ENCODE measurements around the gene APOL5. TPM values are rescaled to one million over a fixed set of nuclear protein-coding genes. Genes with fewer than 3 reads are reported as not detected.

Gene APOL5
- total and polyA plus RNA-seq, 2 donors (not counting 1 experiment from before 2014, with no cell fraction given), result 0.06 TPM; not detected in 1

- H3K9ac ChIP-seq (ENCODE audit: insufficient read depth, low read length), result no peak overlapping the region
- H3K9me3 ChIP-seq (ENCODE audit: control insufficient read depth, insufficient read depth, low read depth, low read length), result no peaks in the 10 kb centered on the region
- no peaks in the 10 kb centered on the region for H3K27me3 ChIP-seq (ENCODE audit: control insufficient read depth, insufficient read depth, low read length)
- H3K27ac ChIP-seq (ENCODE audit: insufficient read depth, low read length), result no peak overlapping the region
- H3K4me3 ChIP-seq (replicated peaks in 1 of 4; ENCODE audit: control extremely low read depth in 1 of 4, insufficient read depth in 1 of 4, low read depth in 3 of 4, low read length in 4 of 4), result no peak overlapping the region
- no peak for TF ChIP-seq CTCF (conservative IDR thresholded peaks at IDR 0.05 in 1 of 2, IDR thresholded peaks at IDR 0.05 in 1 of 2; ENCODE audit: low read depth in 1 of 2, low read length in 2 of 2)
- TF ChIP-seq EZH2 (IDR thresholded peaks at IDR 0.05; ENCODE audit: low read length, missing control alignments), result no peak
- H4K20me1 ChIP-seq (ENCODE audit: control insufficient read depth, extremely low read depth, insufficient read depth, low read length), result no peaks in the 10 kb centered on the region
- H3K36me3 ChIP-seq (ENCODE audit: control insufficient read depth, insufficient read depth, low read length), result no peaks in the 10 kb centered on the region
- H3K4me1 ChIP-seq (ENCODE audit: control insufficient read depth, extremely low read depth, insufficient read depth, low read length), result peaks cover 8% of the 10 kb centered on the region
- DNase-seq (ENCODE audit: low read depth in 2 of 2), result no peak
- no peak overlapping the region for H2AFZ ChIP-seq (ENCODE audit: low read length)
- H3K4me2 ChIP-seq (ENCODE audit: extremely low read depth, insufficient read depth, low read length), result no peak overlapping the region
- no peaks in the 10 kb centered on the region for H3K79me2 ChIP-seq (ENCODE audit: control insufficient read depth, insufficient read depth, low read length)
Measured at GRCh38 chr22:35708917-35709316, 8.8 kb upstream of the APOL5 start.

GRCh38 chr22:35711336-35711735 lies 6.3 kb upstream of the APOL5 start:
- Histone ChIP-seq H3K27ac (ENCODE audit: insufficient read depth, low read length) (no peak overlapping the region), H3K4me1 (ENCODE audit: control insufficient read depth, extremely low read depth, insufficient read depth, low read length) (peaks cover 2% of the 10 kb centered on the region), H3K9me3 (ENCODE audit: control insufficient read depth, insufficient read depth, low read depth, low read length) (no peaks in the 10 kb centered on the region), H3K36me3 (ENCODE audit: control insufficient read depth, insufficient read depth, low read length) (no peaks in the 10 kb centered on the region), H3K4me2 (ENCODE audit: extremely low read depth, insufficient read depth, low read length) (no peak overlapping the region), H3K79me2 (ENCODE audit: control insufficient read depth, insufficient read depth, low read length) (no peaks in the 10 kb centered on the region), H3K9ac (ENCODE audit: insufficient read depth, low read length) (no peak overlapping the region), H3K27me3 (ENCODE audit: control insufficient read depth, insufficient read depth, low read length) (no peaks in the 10 kb centered on the region), H4K20me1 (ENCODE audit: control insufficient read depth, extremely low read depth, insufficient read depth, low read length) (no peaks in the 10 kb centered on the region), H3K4me3 (replicated peaks in 1 of 4; ENCODE audit: control extremely low read depth in 1 of 4, insufficient read depth in 1 of 4, low read depth in 3 of 4, low read length in 4 of 4) (no peak overlapping the region), H2AFZ (ENCODE audit: low read length) (no peak overlapping the region)
- DNase-seq (ENCODE audit: low read depth in 2 of 2), result no peak
- no peak for TF ChIP-seq EZH2 (IDR thresholded peaks at IDR 0.05; ENCODE audit: low read length, missing control alignments)
- TF ChIP-seq CTCF (conservative IDR thresholded peaks at IDR 0.05 in 1 of 2, IDR thresholded peaks at IDR 0.05 in 1 of 2; ENCODE audit: low read depth in 1 of 2, low read length in 2 of 2), result no peak

GRCh38 chr22:35712672-35713071 lies 5.0 kb upstream of the APOL5 start:
- H3K4me1 ChIP-seq (ENCODE audit: control insufficient read depth, extremely low read depth, insufficient read depth, low read length), result peaks cover 2% of the 10 kb centered on the region
- H3K36me3 ChIP-seq (ENCODE audit: control insufficient read depth, insufficient read depth, low read length), result no peaks in the 10 kb centered on the region
- no peak overlapping the region for H3K4me2 ChIP-seq (ENCODE audit: extremely low read depth, insufficient read depth, low read length)
- H3K79me2 ChIP-seq (ENCODE audit: control insufficient read depth, insufficient read depth, low read length), result no peaks in the 10 kb centered on the region
- no peak overlapping the region for H3K4me3 ChIP-seq (replicated peaks in 1 of 4; ENCODE audit: control extremely low read depth in 1 of 4, insufficient read depth in 1 of 4, low read depth in 3 of 4, low read length in 4 of 4)
- H3K27ac ChIP-seq (ENCODE audit: insufficient read depth, low read length), result no peak overlapping the region
- no peak overlapping the region for H2AFZ ChIP-seq (ENCODE audit: low read length)
- no peaks in the 10 kb centered on the region for H3K9me3 ChIP-seq (ENCODE audit: control insufficient read depth, insufficient read depth, low read depth, low read length)
- no peaks in the 10 kb centered on the region for H3K27me3 ChIP-seq (ENCODE audit: control insufficient read depth, insufficient read depth, low read length)
- H3K9ac ChIP-seq (ENCODE audit: insufficient read depth, low read length), result no peak overlapping the region
- no peak for DNase-seq (ENCODE audit: low read depth in 2 of 2)
- no peak for TF ChIP-seq EZH2 (IDR thresholded peaks at IDR 0.05; ENCODE audit: low read length, missing control alignments)
- no peak for TF ChIP-seq CTCF (conservative IDR thresholded peaks at IDR 0.05 in 1 of 2, IDR thresholded peaks at IDR 0.05 in 1 of 2; ENCODE audit: low read depth in 1 of 2, low read length in 2 of 2)
- no peaks in the 10 kb centered on the region for H4K20me1 ChIP-seq (ENCODE audit: control insufficient read depth, extremely low read depth, insufficient read depth, low read length)
